ENCODE measurements around the gene FMO3. TPM values are rescaled to one million over a fixed set of nuclear protein-coding genes. Genes with fewer than 3 reads are reported as not detected.

Gene FMO3
- total RNA-seq, 1 experiment from 2014 or later: not detected

GRCh38 chr1:171128463-171128862, 37.8 kb downstream of the FMO3 start:
- Histone ChIP-seq H3K4me3 (ENCODE audit: low read depth, low read length) (no peak overlapping the region), H3K9me3 (no peaks in the 10 kb centered on the region), H3K36me3 (ENCODE audit: control insufficient read depth, insufficient read depth, low read length) (no peaks in the 10 kb centered on the region), H3K4me1 (no peaks in the 10 kb centered on the region), H3K27me3 (replicated peaks; ENCODE audit: control insufficient read depth, insufficient read depth, low read length) (no peaks in the 10 kb centered on the region)
- H3K4me3 Mint-ChIP-seq (ENCODE audit: unreplicated experiment): no peak overlapping the region
- peaks cover 19% of the 10 kb centered on the region for H3K9me3 Mint-ChIP-seq (ENCODE audit: unreplicated experiment)
- BruUV-seq (replicated peaks): no TSS peak
- H3K4me1 Mint-ChIP-seq (ENCODE audit: low read depth, unreplicated experiment): peaks cover 10% of the 10 kb centered on the region
- DNase-seq: no peak
- CTCF ChIA-PET: no interaction called here
- POLR2A ChIA-PET: interaction anchor here (0.6 kb wide), 1 partner anchor 9 kb away, joined by 3 read pairs; no protein-coding TSS in a partner anchor
- H3K36me3 Mint-ChIP-seq (ENCODE audit: insufficient read depth, unreplicated experiment): no peaks in the 10 kb centered on the region
- intact Hi-C loops (cut with micrococcal nuclease; ENCODE audit: unreplicated experiment): no loop called here
- TF ChIP-seq CTCF (IDR thresholded peaks at IDR 0.05; ENCODE audit: insufficient read depth in 1 of 2, low read depth in 1 of 2, low read length in 1 of 2, severe bottlenecking in 1 of 2, unreplicated experiment in 1 of 2): no peak
- H3K27ac Mint-ChIP-seq (ENCODE audit: unreplicated experiment): no peak overlapping the region
- H3K27me3 Mint-ChIP-seq (ENCODE audit: insufficient read depth, unreplicated experiment): no peaks in the 10 kb centered on the region

- H3K9me3 ChIP-seq: no peaks in the 10 kb centered on the region
- TF ChIP-seq CTCF (IDR thresholded peaks at IDR 0.05; ENCODE audit: insufficient read depth in 1 of 2, low read depth in 1 of 2, low read length in 1 of 2, severe bottlenecking in 1 of 2, unreplicated experiment in 1 of 2): no peak
- H3K27me3 Mint-ChIP-seq (ENCODE audit: insufficient read depth, unreplicated experiment): no peaks in the 10 kb centered on the region
- ChIA-PET POLR2A (no interaction called here), CTCF (no interaction called here)
- no peaks in the 10 kb centered on the region for H3K36me3 Mint-ChIP-seq (ENCODE audit: insufficient read depth, unreplicated experiment)
- no peaks in the 10 kb centered on the region for H3K4me1 Mint-ChIP-seq (ENCODE audit: low read depth, unreplicated experiment)
- H3K9me3 Mint-ChIP-seq (ENCODE audit: unreplicated experiment): peaks cover 10% of the 10 kb centered on the region
- H3K4me1 ChIP-seq: no peaks in the 10 kb centered on the region
- no peaks in the 10 kb centered on the region for H3K27me3 ChIP-seq (replicated peaks; ENCODE audit: control insufficient read depth, insufficient read depth, low read length)
- H3K4me3 ChIP-seq (ENCODE audit: low read depth, low read length): no peak overlapping the region
- DNase-seq: no peak
- H3K4me3 Mint-ChIP-seq (ENCODE audit: unreplicated experiment): no peak overlapping the region
- intact Hi-C loops (cut with micrococcal nuclease; ENCODE audit: unreplicated experiment): no loop called here
- no TSS peak for BruUV-seq (replicated peaks)
- H3K36me3 ChIP-seq (ENCODE audit: control insufficient read depth, insufficient read depth, low read length): no peaks in the 10 kb centered on the region
- H3K27ac Mint-ChIP-seq (ENCODE audit: unreplicated experiment): no peak overlapping the region
These were observed 43.7 kb downstream of the FMO3 start for GRCh38 chr1:171134204-171134923.

GRCh38 chr1:171137580-171137979, 46.9 kb downstream of the FMO3 start:
- Mint-ChIP-seq H3K36me3 (ENCODE audit: insufficient read depth, unreplicated experiment) (no peaks in the 10 kb centered on the region), H3K4me1 (ENCODE audit: low read depth, unreplicated experiment) (peaks cover 6% of the 10 kb centered on the region), H3K27ac (ENCODE audit: unreplicated experiment) (no peak overlapping the region), H3K27me3 (ENCODE audit: insufficient read depth, unreplicated experiment) (no peaks in the 10 kb centered on the region), H3K4me3 (ENCODE audit: unreplicated experiment) (no peak overlapping the region), H3K9me3 (ENCODE audit: unreplicated experiment) (no peaks in the 10 kb centered on the region)
- Histone ChIP-seq H3K4me1 (no peaks in the 10 kb centered on the region), H3K9me3 (no peaks in the 10 kb centered on the region), H3K36me3 (ENCODE audit: control insufficient read depth, insufficient read depth, low read length) (no peaks in the 10 kb centered on the region), H3K4me3 (ENCODE audit: low read depth, low read length) (no peak overlapping the region), H3K27me3 (replicated peaks; ENCODE audit: control insufficient read depth, insufficient read depth, low read length) (no peaks in the 10 kb centered on the region)
- intact Hi-C loops (cut with micrococcal nuclease; ENCODE audit: unreplicated experiment): loop anchor here (1.0 kb wide), 2 partner anchors 51 to 89 kb away; no protein-coding TSS in a partner anchor
- DNase-seq: no peak
- no TSS peak for BruUV-seq (replicated peaks)
- TF ChIP-seq CTCF (IDR thresholded peaks at IDR 0.05; ENCODE audit: insufficient read depth in 1 of 2, low read depth in 1 of 2, low read length in 1 of 2, severe bottlenecking in 1 of 2, unreplicated experiment in 1 of 2): no peak
- ChIA-PET CTCF (interaction anchor here (0.6 to 1.1 kb wide), 4 partner anchors 56 to 176 kb away, joined by 3 to 11 read pairs (median 4); partner anchors contain the start of gene FMO4), POLR2A (no interaction called here)
